Measurements from ENCODE around the gene PARM1. TPM values are rescaled to one million over a fixed set of nuclear protein-coding genes. Genes with fewer than 3 reads are reported as not detected.

PARM1 gene
- total and polyA plus RNA-seq, 2 experiments from 2014 or later: 4.9 to 10.4 TPM

DNA sequence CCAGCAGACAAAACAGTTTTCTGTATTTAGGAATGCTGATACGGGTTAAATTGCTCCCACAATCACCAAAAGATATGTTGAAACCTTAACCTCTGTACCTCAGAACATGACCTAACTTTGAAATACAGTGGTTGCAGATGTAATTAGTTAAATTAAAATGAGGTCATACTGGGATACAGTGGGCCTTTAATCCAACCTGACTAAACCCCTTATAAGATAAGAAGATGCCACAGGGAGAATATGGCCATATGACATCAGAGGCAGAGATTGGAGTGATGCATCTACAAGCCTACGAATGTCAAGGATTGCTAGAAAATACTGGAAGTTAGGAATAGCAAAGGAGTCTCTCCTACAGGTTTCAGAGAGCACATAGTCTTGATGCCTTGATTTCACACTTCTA, 32.1 kb upstream of the PARM1 start:
- Histone ChIP-seq H4K20me1 (replicated peaks; ENCODE audit: insufficient read depth) (no peaks in the 10 kb centered on the region), H3K4me2 (no peak overlapping the region), H2AFZ (0 out of 2 replicates have a peak overlapping the region, but pooled peaks have one; percentile 2), H3K9me2 (ENCODE audit: insufficient read depth) (peaks cover 6% of the 10 kb centered on the region), H3K27me3 (ENCODE audit: insufficient read depth) (no peaks in the 10 kb centered on the region), H3K36me3 (ENCODE audit: insufficient read depth) (no peaks in the 10 kb centered on the region), H3K4me1 (ENCODE audit: insufficient read depth) (no peaks in the 10 kb centered on the region), H3K27ac (ENCODE audit: low read depth) (no peak overlapping the region), H3K4me3 (no peak overlapping the region), H3K79me2 (replicated peaks; ENCODE audit: insufficient read depth) (no peaks in the 10 kb centered on the region), H3F3A (replicated peaks; ENCODE audit: low read depth) (no peaks in the 10 kb centered on the region)
- TF ChIP-seq EZH2 (IDR thresholded peaks at IDR 0.05; ENCODE audit: low read depth, unreplicated experiment) (no peak), ETS1 (IDR thresholded peaks at IDR 0.05) (no peak), ZNF114 (CRISPR knock-in tag; IDR thresholded peaks at IDR 0.05) (no peak), CREB1 (CRISPR knock-in tag; IDR thresholded peaks at IDR 0.05; ENCODE audit: low read depth) (no peak), POLR2AphosphoS5 (IDR thresholded peaks at IDR 0.05; ENCODE audit: low read depth) (no peak), JUNB (IDR thresholded peaks at IDR 0.05; ENCODE audit: unreplicated experiment) (no peak), STAT1 (IDR thresholded peaks at IDR 0.05; ENCODE audit: unreplicated experiment) (no peak), NANOG (IDR thresholded peaks at IDR 0.05; ENCODE audit: borderline replicate concordance) (no peak), ZNF331 (CRISPR knock-in tag; IDR thresholded peaks at IDR 0.05; ENCODE audit: low read depth) (no peak), EZH2phosphoT487 (IDR thresholded peaks at IDR 0.05; ENCODE audit: unreplicated experiment) (no peak)
- TF ChIP-seq, protein P1, sequence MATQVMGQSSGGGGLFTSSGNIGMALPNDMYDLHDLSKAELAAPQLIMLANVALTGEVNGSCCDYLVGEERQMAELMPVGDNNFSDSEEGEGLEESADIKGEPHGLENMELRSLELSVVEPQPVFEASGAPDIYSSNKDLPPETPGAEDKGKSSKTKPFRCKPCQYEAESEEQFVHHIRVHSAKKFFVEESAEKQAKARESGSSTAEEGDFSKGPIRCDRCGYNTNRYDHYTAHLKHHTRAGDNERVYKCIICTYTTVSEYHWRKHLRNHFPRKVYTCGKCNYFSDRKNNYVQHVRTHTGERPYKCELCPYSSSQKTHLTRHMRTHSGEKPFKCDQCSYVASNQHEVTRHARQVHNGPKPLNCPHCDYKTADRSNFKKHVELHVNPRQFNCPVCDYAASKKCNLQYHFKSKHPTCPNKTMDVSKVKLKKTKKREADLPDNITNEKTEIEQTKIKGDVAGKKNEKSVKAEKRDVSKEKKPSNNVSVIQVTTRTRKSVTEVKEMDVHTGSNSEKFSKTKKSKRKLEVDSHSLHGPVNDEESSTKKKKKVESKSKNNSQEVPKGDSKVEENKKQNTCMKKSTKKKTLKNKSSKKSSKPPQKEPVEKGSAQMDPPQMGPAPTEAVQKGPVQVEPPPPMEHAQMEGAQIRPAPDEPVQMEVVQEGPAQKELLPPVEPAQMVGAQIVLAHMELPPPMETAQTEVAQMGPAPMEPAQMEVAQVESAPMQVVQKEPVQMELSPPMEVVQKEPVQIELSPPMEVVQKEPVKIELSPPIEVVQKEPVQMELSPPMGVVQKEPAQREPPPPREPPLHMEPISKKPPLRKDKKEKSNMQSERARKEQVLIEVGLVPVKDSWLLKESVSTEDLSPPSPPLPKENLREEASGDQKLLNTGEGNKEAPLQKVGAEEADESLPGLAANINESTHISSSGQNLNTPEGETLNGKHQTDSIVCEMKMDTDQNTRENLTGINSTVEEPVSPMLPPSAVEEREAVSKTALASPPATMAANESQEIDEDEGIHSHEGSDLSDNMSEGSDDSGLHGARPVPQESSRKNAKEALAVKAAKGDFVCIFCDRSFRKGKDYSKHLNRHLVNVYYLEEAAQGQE (IDR thresholded peaks at IDR 0.05; ENCODE audit: unreplicated experiment): no peak
- TF ChIP-seq, protein P2, sequence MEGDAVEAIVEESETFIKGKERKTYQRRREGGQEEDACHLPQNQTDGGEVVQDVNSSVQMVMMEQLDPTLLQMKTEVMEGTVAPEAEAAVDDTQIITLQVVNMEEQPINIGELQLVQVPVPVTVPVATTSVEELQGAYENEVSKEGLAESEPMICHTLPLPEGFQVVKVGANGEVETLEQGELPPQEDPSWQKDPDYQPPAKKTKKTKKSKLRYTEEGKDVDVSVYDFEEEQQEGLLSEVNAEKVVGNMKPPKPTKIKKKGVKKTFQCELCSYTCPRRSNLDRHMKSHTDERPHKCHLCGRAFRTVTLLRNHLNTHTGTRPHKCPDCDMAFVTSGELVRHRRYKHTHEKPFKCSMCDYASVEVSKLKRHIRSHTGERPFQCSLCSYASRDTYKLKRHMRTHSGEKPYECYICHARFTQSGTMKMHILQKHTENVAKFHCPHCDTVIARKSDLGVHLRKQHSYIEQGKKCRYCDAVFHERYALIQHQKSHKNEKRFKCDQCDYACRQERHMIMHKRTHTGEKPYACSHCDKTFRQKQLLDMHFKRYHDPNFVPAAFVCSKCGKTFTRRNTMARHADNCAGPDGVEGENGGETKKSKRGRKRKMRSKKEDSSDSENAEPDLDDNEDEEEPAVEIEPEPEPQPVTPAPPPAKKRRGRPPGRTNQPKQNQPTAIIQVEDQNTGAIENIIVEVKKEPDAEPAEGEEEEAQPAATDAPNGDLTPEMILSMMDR (conservative IDR thresholded peaks at IDR 0.05; ENCODE audit: low read depth in 2 of 2): no peak
- TF ChIP-seq, protein P3, sequence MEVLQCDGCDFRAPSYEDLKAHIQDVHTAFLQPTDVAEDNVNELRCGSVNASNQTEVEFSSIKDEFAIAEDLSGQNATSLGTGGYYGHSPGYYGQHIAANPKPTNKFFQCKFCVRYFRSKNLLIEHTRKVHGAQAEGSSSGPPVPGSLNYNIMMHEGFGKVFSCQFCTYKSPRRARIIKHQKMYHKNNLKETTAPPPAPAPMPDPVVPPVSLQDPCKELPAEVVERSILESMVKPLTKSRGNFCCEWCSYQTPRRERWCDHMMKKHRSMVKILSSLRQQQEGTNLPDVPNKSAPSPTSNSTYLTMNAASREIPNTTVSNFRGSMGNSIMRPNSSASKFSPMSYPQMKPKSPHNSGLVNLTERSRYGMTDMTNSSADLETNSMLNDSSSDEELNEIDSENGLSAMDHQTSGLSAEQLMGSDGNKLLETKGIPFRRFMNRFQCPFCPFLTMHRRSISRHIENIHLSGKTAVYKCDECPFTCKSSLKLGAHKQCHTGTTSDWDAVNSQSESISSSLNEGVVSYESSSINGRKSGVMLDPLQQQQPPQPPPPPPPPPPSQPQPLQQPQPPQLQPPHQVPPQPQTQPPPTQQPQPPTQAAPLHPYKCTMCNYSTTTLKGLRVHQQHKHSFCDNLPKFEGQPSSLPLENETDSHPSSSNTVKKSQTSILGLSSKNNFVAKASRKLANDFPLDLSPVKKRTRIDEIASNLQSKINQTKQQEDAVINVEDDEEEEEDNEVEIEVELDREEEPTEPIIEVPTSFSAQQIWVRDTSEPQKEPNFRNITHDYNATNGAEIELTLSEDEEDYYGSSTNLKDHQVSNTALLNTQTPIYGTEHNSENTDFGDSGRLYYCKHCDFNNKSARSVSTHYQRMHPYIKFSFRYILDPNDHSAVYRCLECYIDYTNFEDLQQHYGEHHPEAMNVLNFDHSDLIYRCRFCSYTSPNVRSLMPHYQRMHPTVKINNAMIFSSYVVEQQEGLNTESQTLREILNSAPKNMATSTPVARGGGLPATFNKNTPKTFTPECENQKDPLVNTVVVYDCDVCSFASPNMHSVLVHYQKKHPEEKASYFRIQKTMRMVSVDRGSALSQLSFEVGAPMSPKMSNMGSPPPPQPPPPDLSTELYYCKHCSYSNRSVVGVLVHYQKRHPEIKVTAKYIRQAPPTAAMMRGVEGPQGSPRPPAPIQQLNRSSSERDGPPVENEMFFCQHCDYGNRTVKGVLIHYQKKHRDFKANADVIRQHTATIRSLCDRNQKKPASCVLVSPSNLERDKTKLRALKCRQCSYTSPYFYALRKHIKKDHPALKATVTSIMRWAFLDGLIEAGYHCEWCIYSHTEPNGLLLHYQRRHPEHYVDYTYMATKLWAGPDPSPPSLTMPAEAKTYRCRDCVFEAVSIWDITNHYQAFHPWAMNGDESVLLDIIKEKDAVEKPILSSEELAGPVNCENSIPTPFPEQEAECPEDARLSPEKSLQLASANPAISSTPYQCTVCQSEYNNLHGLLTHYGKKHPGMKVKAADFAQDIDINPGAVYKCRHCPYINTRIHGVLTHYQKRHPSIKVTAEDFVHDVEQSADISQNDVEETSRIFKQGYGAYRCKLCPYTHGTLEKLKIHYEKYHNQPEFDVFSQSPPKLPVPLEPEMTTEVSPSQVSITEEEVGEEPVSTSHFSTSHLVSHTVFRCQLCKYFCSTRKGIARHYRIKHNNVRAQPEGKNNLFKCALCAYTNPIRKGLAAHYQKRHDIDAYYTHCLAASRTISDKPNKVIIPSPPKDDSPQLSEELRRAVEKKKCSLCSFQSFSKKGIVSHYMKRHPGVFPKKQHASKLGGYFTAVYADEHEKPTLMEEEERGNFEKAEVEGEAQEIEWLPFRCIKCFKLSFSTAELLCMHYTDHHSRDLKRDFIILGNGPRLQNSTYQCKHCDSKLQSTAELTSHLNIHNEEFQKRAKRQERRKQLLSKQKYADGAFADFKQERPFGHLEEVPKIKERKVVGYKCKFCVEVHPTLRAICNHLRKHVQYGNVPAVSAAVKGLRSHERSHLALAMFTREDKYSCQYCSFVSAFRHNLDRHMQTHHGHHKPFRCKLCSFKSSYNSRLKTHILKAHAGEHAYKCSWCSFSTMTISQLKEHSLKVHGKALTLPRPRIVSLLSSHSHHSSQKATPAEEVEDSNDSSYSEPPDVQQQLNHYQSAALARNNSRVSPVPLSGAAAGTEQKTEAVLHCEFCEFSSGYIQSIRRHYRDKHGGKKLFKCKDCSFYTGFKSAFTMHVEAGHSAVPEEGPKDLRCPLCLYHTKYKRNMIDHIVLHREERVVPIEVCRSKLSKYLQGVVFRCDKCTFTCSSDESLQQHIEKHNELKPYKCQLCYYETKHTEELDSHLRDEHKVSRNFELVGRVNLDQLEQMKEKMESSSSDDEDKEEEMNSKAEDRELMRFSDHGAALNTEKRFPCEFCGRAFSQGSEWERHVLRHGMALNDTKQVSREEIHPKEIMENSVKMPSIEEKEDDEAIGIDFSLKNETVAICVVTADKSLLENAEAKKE (CRISPR knock-in tag; IDR thresholded peaks at IDR 0.05): no peak
- H3K4me1 Mint-ChIP-seq: no peaks in the 10 kb centered on the region
- no peak overlapping the region for H3K4me3 Mint-ChIP-seq
- H3K27ac Mint-ChIP-seq: no peak overlapping the region
- ATAC-seq (no peak), DNase-seq (ENCODE audit: low spot score) (no peak)
- no peaks in the 10 kb centered on the region for H3K36me3 Mint-ChIP-seq (ENCODE audit: low read depth)
- H3K9me3 Mint-ChIP-seq: no peaks in the 10 kb centered on the region
- no peaks in the 10 kb centered on the region for H3K27me3 Mint-ChIP-seq (ENCODE audit: insufficient read depth, low read depth, poor library complexity)
